ENCODE data around the gene LY86. TPM values are rescaled to one million over a fixed set of nuclear protein-coding genes. Genes with fewer than 3 reads are reported as not detected.

The LY86 gene
- total and polyA plus RNA-seq, 2 donors: 13.4 to 17.1 TPM

DNA sequence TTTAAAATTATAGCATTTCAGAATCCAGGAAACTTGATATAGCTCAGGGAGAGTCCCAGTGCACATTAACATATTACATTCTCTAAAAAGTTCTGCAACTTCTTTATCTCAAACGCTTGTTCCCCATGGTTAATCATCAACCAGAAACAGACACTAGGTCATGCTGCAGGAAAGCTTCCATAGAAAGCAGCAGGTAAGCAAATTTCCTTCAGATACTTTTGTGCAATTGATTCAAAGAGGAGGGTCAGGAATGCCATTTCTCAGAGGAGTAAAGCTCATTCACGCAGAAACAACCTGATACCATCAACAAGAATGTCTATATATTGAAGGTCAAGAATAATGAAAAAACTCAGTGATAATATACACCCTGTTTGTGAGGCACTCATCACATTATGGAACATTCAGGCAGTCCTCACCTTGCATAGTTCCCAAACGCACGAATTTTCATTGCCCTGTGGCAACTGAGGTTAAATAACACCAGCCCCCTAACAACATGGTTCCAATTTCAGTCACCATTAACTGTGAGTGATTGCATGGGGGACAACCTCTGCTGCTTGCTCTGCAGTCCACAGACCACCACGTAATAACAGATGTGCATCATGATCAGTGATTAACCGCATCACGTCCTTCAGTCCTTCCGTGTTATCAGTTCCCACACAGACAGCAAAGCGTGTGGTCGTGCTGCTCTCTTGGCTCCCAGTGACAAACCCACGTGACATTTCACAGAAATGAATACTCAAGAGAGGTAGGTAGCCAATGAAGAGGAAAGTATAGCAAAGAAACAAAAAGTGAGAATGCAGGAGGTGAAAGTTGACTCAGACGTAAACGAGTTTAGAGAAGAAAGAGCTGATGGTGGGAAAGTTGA lies 95.7 kb downstream of the LY86 start:
- no peak overlapping the region for H3K27ac ChIP-seq (ENCODE audit: low read depth in 1 of 2, low read length in 1 of 2)
- DNase-seq (ENCODE audit: low read depth in 6 of 9, low spot score in 9 of 9): no peak
- no peak overlapping the region for H3K4me3 ChIP-seq (ENCODE audit: low read length in 2 of 2)
- no peaks in the 10 kb centered on the region for H3K9me3 ChIP-seq (ENCODE audit: control insufficient read depth in 2 of 2, insufficient read depth in 1 of 2, low read length in 1 of 2)
- no peaks in the 10 kb centered on the region for H3K36me3 ChIP-seq (ENCODE audit: control insufficient read depth in 2 of 2, insufficient read depth in 2 of 2, low read length in 1 of 2)
- H3K27me3 ChIP-seq (ENCODE audit: control insufficient read depth in 2 of 2, insufficient read depth in 1 of 2, low read length in 1 of 2): no peaks in the 10 kb centered on the region
- H3K4me1 ChIP-seq (ENCODE audit: control insufficient read depth in 2 of 2, insufficient read depth in 2 of 2, low read length in 2 of 2): peaks cover 2 to 22% of the 10 kb centered on the region in 2 donors
- 92% methylated on average over 13 of the region's 13 CpGs for WGBS

DNA sequence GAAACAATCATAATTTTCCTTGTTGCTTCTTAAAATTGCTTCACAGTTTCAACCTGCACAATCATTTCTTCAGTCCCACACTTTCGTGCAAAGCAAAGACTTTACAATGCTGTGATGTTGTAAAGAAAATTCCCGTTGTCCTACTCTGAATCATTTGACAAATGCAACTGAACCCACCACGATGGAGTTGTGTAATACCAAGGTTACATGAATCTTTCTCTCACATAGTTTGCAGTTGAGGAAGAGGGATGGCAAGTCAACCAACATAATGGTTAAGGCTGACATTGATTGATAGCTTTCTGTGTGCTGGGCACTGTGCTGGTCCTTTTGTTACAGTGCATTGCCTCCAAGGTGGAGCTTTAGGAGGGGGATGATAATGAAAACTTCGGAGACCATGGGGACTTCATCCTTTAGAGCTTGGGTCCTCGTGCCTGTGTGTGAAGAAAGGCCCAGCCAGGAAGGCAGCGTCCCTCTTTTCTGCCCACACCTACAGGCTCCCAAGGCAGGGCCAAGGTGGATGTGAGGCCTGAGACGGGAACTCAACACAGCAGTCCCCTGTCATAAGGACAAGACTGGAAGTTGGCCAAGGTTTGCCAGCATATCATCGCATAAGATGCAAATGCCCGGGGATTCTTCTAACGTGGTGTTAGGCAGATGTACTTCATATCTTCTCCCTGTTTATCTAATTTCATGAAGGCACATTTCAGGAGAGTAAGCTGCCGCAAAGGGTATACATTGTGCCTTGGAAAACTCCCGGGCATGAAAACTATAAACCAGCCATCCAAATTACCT lies 96.9 kb downstream of the LY86 start:
- WGBS: 97% methylated on average over 12 of the region's 12 CpGs
- no peak for DNase-seq (ENCODE audit: low read depth in 6 of 9, low spot score in 9 of 9)
- Histone ChIP-seq H3K27me3 (ENCODE audit: control insufficient read depth in 2 of 2, insufficient read depth in 1 of 2, low read length in 1 of 2) (no peaks in the 10 kb centered on the region), H3K27ac (ENCODE audit: low read depth in 1 of 2, low read length in 1 of 2) (no peak overlapping the region), H3K4me3 (ENCODE audit: low read length in 2 of 2) (no peak overlapping the region), H3K9me3 (ENCODE audit: control insufficient read depth in 2 of 2, insufficient read depth in 1 of 2, low read length in 1 of 2) (no peaks in the 10 kb centered on the region), H3K36me3 (ENCODE audit: control insufficient read depth in 2 of 2, insufficient read depth in 2 of 2, low read length in 1 of 2) (no peaks in the 10 kb centered on the region), H3K4me1 (ENCODE audit: control insufficient read depth in 2 of 2, insufficient read depth in 2 of 2, low read length in 2 of 2) (peaks cover 0 to 17% of the 10 kb centered on the region in 2 donors)

- peaks cover 0 to 17% of the 10 kb centered on the region in 2 donors for H3K4me1 ChIP-seq (ENCODE audit: control insufficient read depth in 2 of 2, insufficient read depth in 2 of 2, low read length in 2 of 2)
- no peaks in the 10 kb centered on the region for H3K36me3 ChIP-seq (ENCODE audit: control insufficient read depth in 2 of 2, insufficient read depth in 2 of 2, low read length in 1 of 2)
- no peak overlapping the region for H3K27ac ChIP-seq (ENCODE audit: low read depth in 1 of 2, low read length in 1 of 2)
- DNase-seq (ENCODE audit: low read depth in 6 of 9, low spot score in 9 of 9): no peak
- H3K27me3 ChIP-seq (ENCODE audit: control insufficient read depth in 2 of 2, insufficient read depth in 1 of 2, low read length in 1 of 2): no peaks in the 10 kb centered on the region
- no peak overlapping the region for H3K4me3 ChIP-seq (ENCODE audit: low read length in 2 of 2)
- WGBS: 91% methylated on average over 7 of the region's 7 CpGs
- H3K9me3 ChIP-seq (ENCODE audit: control insufficient read depth in 2 of 2, insufficient read depth in 1 of 2, low read length in 1 of 2): peaks cover 1 to 2% of the 10 kb centered on the region in 2 donors
Measured at GRCh38 chr6:6686176-6686575, 97.7 kb downstream of the LY86 start.

GRCh38 chr6:6686748-6687601 lies 98.5 kb downstream of the LY86 start:
- no peaks in the 10 kb centered on the region for H3K27me3 ChIP-seq (ENCODE audit: control insufficient read depth in 2 of 2, insufficient read depth in 1 of 2, low read length in 1 of 2)
- DNase-seq (ENCODE audit: low read depth in 6 of 9, low spot score in 9 of 9): no peak

DNA sequence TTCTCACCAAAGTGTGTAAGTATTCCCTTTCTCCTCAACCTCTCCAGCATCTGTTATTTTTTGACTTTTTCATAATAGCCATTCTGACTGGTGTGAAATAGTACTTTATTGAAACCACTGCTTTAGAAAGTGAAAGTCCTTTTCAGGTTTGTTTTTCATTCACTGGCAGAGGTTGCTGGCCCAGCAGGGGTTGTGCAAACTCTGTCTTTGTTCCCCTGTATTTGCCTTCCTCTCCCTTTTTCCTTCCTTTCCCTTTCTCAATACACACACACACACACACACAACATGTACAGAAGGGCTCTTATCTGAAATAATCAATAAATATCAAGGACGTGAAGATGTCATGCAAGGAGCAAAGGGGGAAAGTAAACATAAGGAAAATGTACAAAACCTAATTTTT lies 99.8 kb downstream of the LY86 start:
- H3K9me3 ChIP-seq (ENCODE audit: control insufficient read depth in 2 of 2, insufficient read depth in 1 of 2, low read length in 1 of 2): peaks cover 3 to 9% of the 10 kb centered on the region in 2 donors
- DNase-seq (ENCODE audit: low read depth in 6 of 9, low spot score in 9 of 9): no peak

More at GRCh38 chr6:6686748-6687601, 98.5 kb downstream of the LY86 start:
- peaks cover 0 to 14% of the 10 kb centered on the region in 2 donors for H3K4me1 ChIP-seq (ENCODE audit: control insufficient read depth in 2 of 2, insufficient read depth in 2 of 2, low read length in 2 of 2)
- WGBS: 83% methylated on average over 26 of the region's 26 CpGs
- peaks cover 3 to 9% of the 10 kb centered on the region in 2 donors for H3K9me3 ChIP-seq (ENCODE audit: control insufficient read depth in 2 of 2, insufficient read depth in 1 of 2, low read length in 1 of 2)
- no peak overlapping the region for H3K4me3 ChIP-seq (ENCODE audit: low read length in 2 of 2)
- H3K27ac ChIP-seq (ENCODE audit: low read depth in 1 of 2, low read length in 1 of 2): peak overlapping the region in 1 of 2 donors; percentile 60
- no peaks in the 10 kb centered on the region for H3K36me3 ChIP-seq (ENCODE audit: control insufficient read depth in 2 of 2, insufficient read depth in 2 of 2, low read length in 1 of 2)

DNA sequence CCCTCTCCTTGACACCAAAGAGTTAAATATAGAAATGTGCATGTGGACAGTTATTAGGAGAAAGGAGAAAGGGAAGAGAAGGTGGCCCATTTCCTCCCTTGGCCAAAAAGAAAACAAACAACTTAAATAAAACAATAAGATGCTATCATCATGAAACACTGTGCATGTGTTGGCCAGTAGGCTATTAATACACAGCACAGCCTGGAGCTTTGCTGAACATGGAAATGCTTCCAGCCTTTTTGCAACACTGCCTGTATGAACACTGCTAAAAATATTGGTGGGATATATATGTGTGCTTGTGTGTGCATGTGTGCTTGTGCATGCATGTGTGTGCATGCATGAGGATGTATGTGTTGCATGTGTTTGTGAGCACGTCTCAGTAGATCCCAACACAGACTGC lies 100.4 kb downstream of the LY86 start:
- Histone ChIP-seq H3K4me1 (ENCODE audit: control insufficient read depth in 2 of 2, insufficient read depth in 2 of 2, low read length in 2 of 2) (peaks cover 0 to 10% of the 10 kb centered on the region in 2 donors), H3K27me3 (ENCODE audit: control insufficient read depth in 2 of 2, insufficient read depth in 1 of 2, low read length in 1 of 2) (no peaks in the 10 kb centered on the region), H3K4me3 (ENCODE audit: low read length in 2 of 2) (no peak overlapping the region), H3K36me3 (ENCODE audit: control insufficient read depth in 2 of 2, insufficient read depth in 2 of 2, low read length in 1 of 2) (no peaks in the 10 kb centered on the region), H3K27ac (ENCODE audit: low read depth in 1 of 2, low read length in 1 of 2) (no peak overlapping the region), H3K9me3 (ENCODE audit: control insufficient read depth in 2 of 2, insufficient read depth in 1 of 2, low read length in 1 of 2) (peaks cover 3 to 9% of the 10 kb centered on the region in 2 donors)
- 55% methylated on average over 1 of the region's 1 CpG for WGBS
- DNase-seq (ENCODE audit: low read depth in 6 of 9, low spot score in 9 of 9): no peak

More for the DNA sequence above, 99.8 kb downstream of the LY86 start:
- Histone ChIP-seq H3K4me3 (ENCODE audit: low read length in 2 of 2) (no peak overlapping the region), H3K27ac (ENCODE audit: low read depth in 1 of 2, low read length in 1 of 2) (no peak overlapping the region), H3K4me1 (ENCODE audit: control insufficient read depth in 2 of 2, insufficient read depth in 2 of 2, low read length in 2 of 2) (peaks cover 0 to 13% of the 10 kb centered on the region in 2 donors), H3K27me3 (ENCODE audit: control insufficient read depth in 2 of 2, insufficient read depth in 1 of 2, low read length in 1 of 2) (no peaks in the 10 kb centered on the region), H3K36me3 (ENCODE audit: control insufficient read depth in 2 of 2, insufficient read depth in 2 of 2, low read length in 1 of 2) (no peaks in the 10 kb centered on the region)
- WGBS: 96% methylated on average over 1 of the region's 1 CpG

DNA sequence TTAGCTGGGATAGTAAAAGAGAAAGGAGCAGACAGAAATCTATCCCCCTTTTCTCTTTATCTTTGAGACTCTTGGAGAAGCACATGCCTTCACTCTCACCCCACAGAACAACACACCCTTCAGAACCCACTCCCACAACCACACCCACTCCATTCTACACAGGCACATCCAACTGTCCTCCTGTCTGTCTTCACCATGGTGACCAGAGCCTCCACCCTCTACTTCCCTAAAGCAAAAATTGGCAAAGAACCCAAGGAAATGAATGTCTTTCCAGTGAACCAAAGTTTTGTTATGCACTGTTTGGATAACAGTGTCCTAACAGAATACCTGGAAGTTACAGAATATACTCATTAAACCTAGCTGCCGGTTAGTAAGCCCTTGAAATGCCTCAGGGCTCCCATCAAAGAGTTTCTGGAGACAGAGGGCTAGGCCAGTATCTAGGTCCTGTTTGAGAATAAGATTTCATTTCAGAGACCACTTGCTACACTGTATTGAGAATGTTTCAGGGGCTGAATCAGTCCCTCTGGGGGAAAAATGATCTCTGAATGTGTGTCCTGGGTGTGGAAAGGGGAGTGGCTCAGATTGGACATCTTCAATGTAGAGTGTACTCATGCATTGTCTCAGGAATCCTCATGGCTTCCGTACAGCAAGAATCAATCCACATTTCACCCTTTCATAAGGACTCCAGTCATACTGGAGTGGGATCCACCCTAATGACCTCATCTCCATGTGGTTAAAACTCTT lies 101.1 kb downstream of the LY86 start:
- DNase-seq (ENCODE audit: low read depth in 6 of 9, low spot score in 9 of 9): no peak
- WGBS: 91% methylated on average over 2 of the region's 2 CpGs
- Histone ChIP-seq H3K27ac (ENCODE audit: low read depth in 1 of 2, low read length in 1 of 2) (no peak overlapping the region), H3K4me1 (ENCODE audit: control insufficient read depth in 2 of 2, insufficient read depth in 2 of 2, low read length in 2 of 2) (peaks cover 0 to 12% of the 10 kb centered on the region in 2 donors), H3K4me3 (ENCODE audit: low read length in 2 of 2) (no peak overlapping the region), H3K36me3 (ENCODE audit: control insufficient read depth in 2 of 2, insufficient read depth in 2 of 2, low read length in 1 of 2) (no peaks in the 10 kb centered on the region), H3K27me3 (ENCODE audit: control insufficient read depth in 2 of 2, insufficient read depth in 1 of 2, low read length in 1 of 2) (no peaks in the 10 kb centered on the region), H3K9me3 (ENCODE audit: control insufficient read depth in 2 of 2, insufficient read depth in 1 of 2, low read length in 1 of 2) (peaks cover 3 to 14% of the 10 kb centered on the region in 2 donors)

GRCh38 chr6:6690144-6690483 lies 101.6 kb downstream of the LY86 start:
- Histone ChIP-seq H3K36me3 (ENCODE audit: control insufficient read depth in 2 of 2, insufficient read depth in 2 of 2, low read length in 1 of 2) (no peaks in the 10 kb centered on the region), H3K4me1 (ENCODE audit: control insufficient read depth in 2 of 2, insufficient read depth in 2 of 2, low read length in 2 of 2) (peaks cover 0 to 18% of the 10 kb centered on the region in 2 donors), H3K4me3 (ENCODE audit: low read length in 2 of 2) (no peak overlapping the region), H3K27ac (ENCODE audit: low read depth in 1 of 2, low read length in 1 of 2) (peak overlapping the region in 1 of 2 donors; percentile 2), H3K9me3 (ENCODE audit: control insufficient read depth in 2 of 2, insufficient read depth in 1 of 2, low read length in 1 of 2) (peaks cover 3 to 14% of the 10 kb centered on the region in 2 donors), H3K27me3 (ENCODE audit: control insufficient read depth in 2 of 2, insufficient read depth in 1 of 2, low read length in 1 of 2) (no peaks in the 10 kb centered on the region)
- no peak for DNase-seq (ENCODE audit: low read depth in 6 of 9, low spot score in 9 of 9)
- 99% methylated on average over 2 of the region's 2 CpGs for WGBS

Data from thymus (tissue), 11 donors.